ENCODE results near the gene CD82.

DNA sequence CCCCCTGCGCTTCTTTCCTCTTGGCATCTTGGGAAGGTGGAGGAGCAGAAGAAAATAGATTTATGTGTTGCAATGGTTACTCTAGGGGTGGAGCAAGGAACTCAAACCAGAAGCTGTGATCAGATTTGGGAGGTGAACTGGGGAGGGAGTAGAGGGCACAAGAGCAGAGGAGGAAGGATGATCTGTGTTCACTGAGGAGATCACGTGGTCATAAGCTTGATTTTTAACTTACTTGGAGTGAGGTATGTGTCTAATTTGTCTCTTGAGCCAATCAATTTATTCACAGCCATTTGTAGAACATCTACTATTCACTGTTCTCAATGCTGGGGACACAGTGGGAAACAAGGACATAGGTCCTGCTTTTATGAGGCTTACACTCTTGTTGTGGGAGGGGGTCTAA is 24.8 kb upstream of the CD82 start:
- TF ChIP-seq, protein P1, sequence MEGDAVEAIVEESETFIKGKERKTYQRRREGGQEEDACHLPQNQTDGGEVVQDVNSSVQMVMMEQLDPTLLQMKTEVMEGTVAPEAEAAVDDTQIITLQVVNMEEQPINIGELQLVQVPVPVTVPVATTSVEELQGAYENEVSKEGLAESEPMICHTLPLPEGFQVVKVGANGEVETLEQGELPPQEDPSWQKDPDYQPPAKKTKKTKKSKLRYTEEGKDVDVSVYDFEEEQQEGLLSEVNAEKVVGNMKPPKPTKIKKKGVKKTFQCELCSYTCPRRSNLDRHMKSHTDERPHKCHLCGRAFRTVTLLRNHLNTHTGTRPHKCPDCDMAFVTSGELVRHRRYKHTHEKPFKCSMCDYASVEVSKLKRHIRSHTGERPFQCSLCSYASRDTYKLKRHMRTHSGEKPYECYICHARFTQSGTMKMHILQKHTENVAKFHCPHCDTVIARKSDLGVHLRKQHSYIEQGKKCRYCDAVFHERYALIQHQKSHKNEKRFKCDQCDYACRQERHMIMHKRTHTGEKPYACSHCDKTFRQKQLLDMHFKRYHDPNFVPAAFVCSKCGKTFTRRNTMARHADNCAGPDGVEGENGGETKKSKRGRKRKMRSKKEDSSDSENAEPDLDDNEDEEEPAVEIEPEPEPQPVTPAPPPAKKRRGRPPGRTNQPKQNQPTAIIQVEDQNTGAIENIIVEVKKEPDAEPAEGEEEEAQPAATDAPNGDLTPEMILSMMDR (IDR thresholded peaks at IDR 0.05): no peak
- TF ChIP-seq POLR2A (IDR thresholded peaks at IDR 0.05): no peak
